GM12891 (cell line): Measurements from ENCODE around the gene KCTD6.

ENCODE experiments used
- POLR2A ChIP-seq: IDR thresholded peaks from 2 replicates; pipeline ENCODE4 v1.6.1; 2011; ENCODE audit warnings: low read depth, low read length, control low read depth
- POLR2AphosphoS5 ChIP-seq: IDR thresholded peaks from 2 replicates; pipeline ENCODE4 v1.6.1; 2011; ENCODE audit warnings: low read depth, low read length, control low read depth
- POU2F2 ChIP-seq: IDR thresholded peaks from 2 replicates; pipeline ENCODE4 v1.6.1; 2011; ENCODE audit warnings: low read depth, mild to moderate bottlenecking, control low read depth, low read length, moderate library complexity

DNA sequence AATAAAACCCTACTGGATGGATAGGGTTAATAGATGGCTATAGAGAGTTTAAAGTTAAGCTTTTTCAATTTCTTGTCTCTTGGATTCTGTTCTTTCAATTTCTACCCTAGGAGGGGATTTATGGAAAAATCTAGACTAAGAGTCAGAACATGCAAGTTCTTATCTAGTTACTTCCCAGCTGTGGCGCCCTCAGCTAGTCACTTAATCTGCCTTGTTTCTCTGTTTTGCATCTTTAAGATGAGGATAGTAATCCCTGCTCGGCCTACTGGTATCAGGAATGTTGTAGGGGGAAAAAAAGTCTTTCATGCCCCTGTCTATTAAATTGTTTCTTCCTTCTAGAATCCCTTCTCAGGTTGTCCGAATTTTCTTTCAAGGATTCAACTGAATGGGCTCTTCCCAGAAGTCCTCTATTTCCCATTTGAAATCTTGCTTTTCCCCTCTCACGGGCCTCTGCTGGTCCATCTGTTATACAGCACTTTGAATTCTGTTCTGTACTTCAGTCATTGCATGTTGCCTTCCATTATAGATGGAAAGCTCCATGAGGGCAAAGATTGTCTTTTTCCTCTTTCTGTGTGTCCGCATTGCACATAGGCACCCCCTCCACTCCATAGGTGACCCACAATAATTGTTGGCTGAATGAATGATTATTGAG lies 4.4 kb downstream of the KCTD6 start:
- no peak for TF ChIP-seq POLR2A
- no peak for TF ChIP-seq POLR2AphosphoS5
- TF ChIP-seq POU2F2, result no peak
